ENCODE measurements around the gene RNF182.

- TF ChIP-seq EZH2phosphoT487 (IDR thresholded peaks at IDR 0.05) (no peak), EZH2 (IDR thresholded peaks at IDR 0.05) (no peak)
- TF ChIP-seq, protein P1, sequence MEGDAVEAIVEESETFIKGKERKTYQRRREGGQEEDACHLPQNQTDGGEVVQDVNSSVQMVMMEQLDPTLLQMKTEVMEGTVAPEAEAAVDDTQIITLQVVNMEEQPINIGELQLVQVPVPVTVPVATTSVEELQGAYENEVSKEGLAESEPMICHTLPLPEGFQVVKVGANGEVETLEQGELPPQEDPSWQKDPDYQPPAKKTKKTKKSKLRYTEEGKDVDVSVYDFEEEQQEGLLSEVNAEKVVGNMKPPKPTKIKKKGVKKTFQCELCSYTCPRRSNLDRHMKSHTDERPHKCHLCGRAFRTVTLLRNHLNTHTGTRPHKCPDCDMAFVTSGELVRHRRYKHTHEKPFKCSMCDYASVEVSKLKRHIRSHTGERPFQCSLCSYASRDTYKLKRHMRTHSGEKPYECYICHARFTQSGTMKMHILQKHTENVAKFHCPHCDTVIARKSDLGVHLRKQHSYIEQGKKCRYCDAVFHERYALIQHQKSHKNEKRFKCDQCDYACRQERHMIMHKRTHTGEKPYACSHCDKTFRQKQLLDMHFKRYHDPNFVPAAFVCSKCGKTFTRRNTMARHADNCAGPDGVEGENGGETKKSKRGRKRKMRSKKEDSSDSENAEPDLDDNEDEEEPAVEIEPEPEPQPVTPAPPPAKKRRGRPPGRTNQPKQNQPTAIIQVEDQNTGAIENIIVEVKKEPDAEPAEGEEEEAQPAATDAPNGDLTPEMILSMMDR (IDR thresholded peaks at IDR 0.05) = no peak
These were observed 79.5 kb downstream of the RNF182 start for GRCh38 chr6:14004258-14004657.
